Kidney (tissue), 14 donors: Measurements from ENCODE around the gene TMEM164. TPM values are rescaled to one million over a fixed set of nuclear protein-coding genes. Genes with fewer than 3 reads are reported as not detected.

Source experiments
- DNase-seq, 5 donors: peaks; one replicate each; pipeline ENCODE4 v3.0.0-alpha.2; 2013 to 2020
- FAIRE-seq: peaks from 2 replicates; lab custom pipeline; 2012; peaks lifted over from hg19 to GRCh38; lab: Jason Lieb, UNC
- H3K27ac ChIP-seq, 2 donors: one replicate each; pipeline ENCODE4 v1.7.0; 2013; ENCODE audit warnings: low read depth in 2 of 2, low read length in 2 of 2, inconsistent platforms in 1 of 2
- H3K27me3 ChIP-seq: one replicate; pipeline ENCODE4 v1.7.1; 2013; ENCODE audit warnings: low read length, inconsistent platforms; ENCODE audit not compliant: control insufficient read depth, insufficient read depth
- H3K36me3 ChIP-seq, 3 donors: one replicate each; pipeline versions ENCODE4 v1.7.0 to v1.7.1; 2013; ENCODE audit warnings: low read length in 3 of 3, control low read depth in 1 of 3, inconsistent platforms in 1 of 3; ENCODE audit not compliant: insufficient read depth in 3 of 3, control insufficient read depth in 2 of 3
- H3K4me1 ChIP-seq, 3 donors: one replicate each; pipeline versions ENCODE4 v1.7.0 to v1.7.1; 2013; ENCODE audit warnings: low read length in 3 of 3, inconsistent platforms in 1 of 3, low read depth in 1 of 3; ENCODE audit not compliant: control insufficient read depth in 2 of 3, insufficient read depth in 2 of 3
- H3K4me3 ChIP-seq, 3 donors: one replicate each; pipeline versions ENCODE4 v1.7.0 to v1.8.1; 2013; ENCODE audit warnings: low read length in 3 of 3, control low read depth in 1 of 3, inconsistent platforms in 1 of 3
- H3K9ac ChIP-seq, 3 donors: one replicate each; pipeline versions ENCODE4 v1.7.0 to v1.7.1; 2013; ENCODE audit warnings: low read length in 3 of 3, control low read depth in 1 of 3, inconsistent platforms in 1 of 3
- H3K9me3 ChIP-seq, 3 donors: one replicate each; pipeline versions ENCODE4 v1.7.0 to v1.7.1; 2013; ENCODE audit warnings: low read length in 3 of 3, control low read depth in 1 of 3, inconsistent platforms in 1 of 3; ENCODE audit not compliant: control insufficient read depth in 2 of 3, insufficient read depth in 1 of 3
- CTCF ChIP-seq: IDR thresholded peaks from 3 replicates; pipeline ENCODE4 v1.5.1; 2012; ENCODE audit warnings: mild to moderate bottlenecking, moderate library complexity, borderline replicate concordance; ENCODE audit not compliant: insufficient read depth; ENCODE audit errors: extremely low read depth
- intact Hi-C: fragments of 100-400 bp; cut with DNase I; formaldehyde crosslinking; loops from one replicate; pipeline ENCODE4 v1.11.1; 2022
- polyA plus RNA-seq: library from polyadenylated mRNA; stranded (reverse); fragments of 350-450 nt; fragmentation: Illumina TruSeq; extraction: RNeasy Lipid Tissue Mini Kit (QIAGEN cat#74804); gene quantifications from one replicate; pipeline ENCODE4 v1.2.3, GENCODE V29; 2014; ENCODE audit warnings: low read depth, low replicate concordance; ENCODE audit not compliant: insufficient read depth
- total RNA-seq: library from RNA; stranded (reverse); fragmentation: NEBNext Ultra II Directional; extraction: Animal tissue kit (Norgen Biotek cat#: 25700); gene quantifications from one replicate; pipeline ENCODE4 v1.2.1, GENCODE V29; 2021
- donor health status: control.
- donor health status: control.
- donor health status: control.
- donor health status: control.
- donor health status: control.
- donor health status: DM: yes; HTN: yes; CAD: no.
- donor health status: Normal renal cell carcinoma (clear cell type).

The TMEM164 gene
- total and polyA plus RNA-seq, 2 donors from 2014 or later: 16.9 to 36.0 TPM

- H3K9ac ChIP-seq: no peak overlapping the region
- H3K36me3 ChIP-seq: no peaks in the 10 kb centered on the region
- peak overlapping the region; percentile 29 to 53 for H3K27ac ChIP-seq
- no peak for DNase-seq
- intact Hi-C loops: no loop called here
- H3K9me3 ChIP-seq: no peaks in the 10 kb centered on the region
- TF ChIP-seq CTCF: no peak
- peaks cover 0 to 4% (median 0%) of the 10 kb centered on the region in 3 donors for H3K4me1 ChIP-seq
- peaks cover 2% of the 10 kb centered on the region for H3K27me3 ChIP-seq
- no peak for FAIRE-seq
- no peak overlapping the region for H3K4me3 ChIP-seq
Observed at GRCh38 chrX:110026099-110026844, 23.4 kb downstream of the TMEM164 start.

GRCh38 chrX:110032534-110033147, 29.7 kb downstream of the TMEM164 start:
- intact Hi-C loops: no loop called here
- H3K27me3 ChIP-seq: peaks cover 4% of the 10 kb centered on the region
- H3K27ac ChIP-seq: no peak overlapping the region
- no peak overlapping the region for H3K9ac ChIP-seq
- H3K4me3 ChIP-seq: no peak overlapping the region
- no peaks in the 10 kb centered on the region for H3K9me3 ChIP-seq
- no peak for FAIRE-seq
- DNase-seq: no peak
- TF ChIP-seq CTCF: no peak
- no peaks in the 10 kb centered on the region for H3K36me3 ChIP-seq
- H3K4me1 ChIP-seq: no peaks in the 10 kb centered on the region

- DNase-seq (no peak), FAIRE-seq (no peak)
- no peak overlapping the region for H3K27ac ChIP-seq
- H3K36me3 ChIP-seq: no peaks in the 10 kb centered on the region
- H3K9ac ChIP-seq: no peak overlapping the region
- intact Hi-C loops: no loop called here
- peaks cover 4% of the 10 kb centered on the region for H3K27me3 ChIP-seq
- H3K4me1 ChIP-seq: no peaks in the 10 kb centered on the region
- TF ChIP-seq CTCF: no peak
- H3K9me3 ChIP-seq: no peaks in the 10 kb centered on the region
- no peak overlapping the region for H3K4me3 ChIP-seq
Observed at GRCh38 chrX:110034036-110034435, 31.1 kb downstream of the TMEM164 start.
